Loucy (cell line): ENCODE results near the gene TNFAIP3.

Source experiments
- CTCF ChIP-seq: fragments of 200-600 bp; sonication (generic); conservative IDR thresholded peaks from 2 replicates; pipeline ENCODE4 v1.5.1; 2014; ENCODE audit warnings: mild to moderate bottlenecking, antibody characterized with exemption, low read length
- EZH2phosphoT487 ChIP-seq: fragments of 200-600 bp; IDR thresholded peaks from 2 replicates; pipeline ENCODE4 v1.6.1; 2018; ENCODE audit warnings: antibody characterized with exemption, mild to moderate bottlenecking, moderate library complexity, borderline replicate concordance

- TF ChIP-seq CTCF (no peak), EZH2phosphoT487 (no peak)
Measured at GRCh38 chr6:137876547-137876946, 9.5 kb downstream of the TNFAIP3 start.
